Panc1 (cell line): ENCODE data around the gene TTC3. TPM values are rescaled to one million over a fixed set of nuclear protein-coding genes. Genes with fewer than 3 reads are reported as not detected.

Experiments used
- ATAC-seq: fragments of 200-7000 bp; cut with Tn5 transposase; 2 replicates; pipeline ENCODE4 v1.9.1; 2020; ENCODE audit warnings: mild to moderate bottlenecking, moderate library complexity
- BruUV-seq: library from RNA; stranded (reverse); fragments of 400-500 nt; replicated peaks from 2 replicates; lab custom pipeline; 2021; lab: Mats Ljungman, UMichigan
- CTCF ChIA-PET: fragments of 300-600 bp; sonication (Branson Sonifier 250); formaldehyde crosslinking; loops from one replicate; lab custom pipeline; 2022; ENCODE audit warnings: antibody characterized with exemption; lab: Charles Lee
- POLR2A ChIA-PET: fragments of 300-600 bp; sonication (Branson Sonifier 250); formaldehyde crosslinking; loops from one replicate; lab custom pipeline; 2022; ENCODE audit warnings: antibody characterized with exemption; lab: Charles Lee
- DNase-seq: peaks from one replicate; pipeline ENCODE4 v3.0.0-alpha.2; 2010; ENCODE audit warnings: low read depth, low spot score
- H3K27ac ChIP-seq: 2 replicates; pipeline ENCODE4 v1.5.1; 2011; ENCODE audit warnings: mild to moderate bottlenecking, low read length, inconsistent platforms
- H3K27me3 ChIP-seq: fragments of 200-500 bp; sonication (Bioruptor generic); 2 replicates; pipeline ENCODE4 v1.6.0; 2014; ENCODE audit warnings: low read length, inconsistent platforms; ENCODE audit not compliant: control insufficient read depth, insufficient read depth
- H3K36me3 ChIP-seq: fragments of 200-500 bp; sonication (Bioruptor generic); 2 replicates; pipeline ENCODE4 v1.5.1; 2014; ENCODE audit warnings: inconsistent platforms, mild to moderate bottlenecking, low read length, moderate library complexity; ENCODE audit not compliant: control insufficient read depth, insufficient read depth
- H3K4me1 ChIP-seq: 2 replicates; pipeline ENCODE4 v1.5.1; 2011; ENCODE audit warnings: inconsistent platforms, mild to moderate bottlenecking, low read length, moderate library complexity; ENCODE audit not compliant: control insufficient read depth, insufficient read depth
- H3K4me3 ChIP-seq, 2 experiments: 2 replicates each; pipeline ENCODE4 v1.5.1; 2011 to 2012; ENCODE audit warnings: low read depth in 2 of 2, low read length in 2 of 2, mild to moderate bottlenecking in 2 of 2, inconsistent platforms in 1 of 2, moderate library complexity in 1 of 2
- H3K9me3 ChIP-seq: fragments of 200-500 bp; sonication (Bioruptor generic); 2 replicates; pipeline ENCODE4 v1.5.1; 2014; ENCODE audit warnings: low read depth, mild to moderate bottlenecking, inconsistent platforms, low read length, moderate library complexity; ENCODE audit not compliant: control insufficient read depth, insufficient read depth
- CTCF ChIP-seq: fragments of 450-650 bp; IDR thresholded peaks from 2 replicates; pipeline ENCODE4 v1.5.1; 2017; ENCODE audit warnings: mild to moderate bottlenecking
- POLR2AphosphoS5 ChIP-seq: IDR thresholded peaks from 2 replicates; pipeline ENCODE4 v1.6.1; 2012; ENCODE audit warnings: mild to moderate bottlenecking, low read depth, low read length, moderate library complexity
- REST ChIP-seq, 2 experiments: IDR thresholded peaks; 2 replicates each; pipeline ENCODE4 v1.6.1; 2011 to 2012; ENCODE audit warnings: low read depth in 2 of 2, control low read depth in 1 of 2, low read length in 1 of 2, mild to moderate bottlenecking in 1 of 2, moderate library complexity in 1 of 2; ENCODE audit not compliant: insufficient read depth in 1 of 2
- SIN3A ChIP-seq: IDR thresholded peaks from 2 replicates; pipeline ENCODE4 v1.6.1; 2012; ENCODE audit warnings: low read depth, mild to moderate bottlenecking, low read length, moderate library complexity, borderline replicate concordance; ENCODE audit not compliant: insufficient read depth
- TCF7L2 ChIP-seq: IDR thresholded peaks from 2 replicates; pipeline ENCODE4 v1.6.1; 2011; ENCODE audit warnings: mild to moderate bottlenecking, low read depth, low read length, inconsistent platforms
- in situ Hi-C: cut with HindIII; loops from 2 replicates; pipeline ENCODE4 v1.10.0; 2016; ENCODE audit warnings: low sequenced_read_pairs, low pct_unique_long_range_greater_than_20kb
- intact Hi-C: fragments of 100-400 bp; cut with micrococcal nuclease; formaldehyde crosslinking; loops from one replicate; pipeline ENCODE4 v1.10.0; 2022; ENCODE audit not compliant: unreplicated experiment
- total RNA-seq: library from RNA; stranded (reverse); gene quantifications from one replicate; pipeline ENCODE4 v1.2.1, GENCODE V29; 2021; ENCODE audit not compliant: unreplicated experiment

TTC3 gene
- total RNA-seq, 1 experiment from 2014 or later, result 83.0 TPM

- intact Hi-C loops, result no loop called here
- no peak for TF ChIP-seq SIN3A
- TF ChIP-seq CTCF, result no peak
- no peak for TF ChIP-seq POLR2AphosphoS5
- no peak for TF ChIP-seq REST (IDR thresholded peaks at IDR 0.05; ENCODE audit: insufficient read depth in 1 of 2, low read depth in 2 of 2, low read length in 1 of 2)
These were observed 113.9 kb downstream of the TTC3 start for GRCh38 chr21:37186983-37187382.

GRCh38 chr21:37188825-37189224 lies 115.8 kb downstream of the TTC3 start:
- no peak for TF ChIP-seq CTCF
- H3K36me3 ChIP-seq, result peaks cover 6% of the 10 kb centered on the region
- H3K27me3 ChIP-seq, result no peaks in the 10 kb centered on the region
- BruUV-seq, result no TSS peak
- H3K27ac ChIP-seq, result no peak overlapping the region
- DNase-seq, result no peak
- CTCF ChIA-PET, result no interaction called here
- no peaks in the 10 kb centered on the region for H3K9me3 ChIP-seq
- intact Hi-C loops, result no loop called here
- H3K4me3 ChIP-seq, result no peak overlapping the region
- no peaks in the 10 kb centered on the region for H3K4me1 ChIP-seq
- POLR2A ChIA-PET, result no interaction called here
- in situ Hi-C loops, result no loop called here
- no peak for ATAC-seq

More at GRCh38 chr21:37186983-37187382, 113.9 kb downstream of the TTC3 start:
- no peak overlapping the region for H3K4me3 ChIP-seq
- ChIA-PET CTCF (no interaction called here), POLR2A (no interaction called here)
- H3K27ac ChIP-seq, result no peak overlapping the region
- no peaks in the 10 kb centered on the region for H3K27me3 ChIP-seq
- BruUV-seq, result no TSS peak
- ATAC-seq, result no peak
- DNase-seq, result no peak
- H3K9me3 ChIP-seq, result no peaks in the 10 kb centered on the region
- no peaks in the 10 kb centered on the region for H3K4me1 ChIP-seq
- peaks cover 7% of the 10 kb centered on the region for H3K36me3 ChIP-seq
- in situ Hi-C loops, result no loop called here

DNA sequence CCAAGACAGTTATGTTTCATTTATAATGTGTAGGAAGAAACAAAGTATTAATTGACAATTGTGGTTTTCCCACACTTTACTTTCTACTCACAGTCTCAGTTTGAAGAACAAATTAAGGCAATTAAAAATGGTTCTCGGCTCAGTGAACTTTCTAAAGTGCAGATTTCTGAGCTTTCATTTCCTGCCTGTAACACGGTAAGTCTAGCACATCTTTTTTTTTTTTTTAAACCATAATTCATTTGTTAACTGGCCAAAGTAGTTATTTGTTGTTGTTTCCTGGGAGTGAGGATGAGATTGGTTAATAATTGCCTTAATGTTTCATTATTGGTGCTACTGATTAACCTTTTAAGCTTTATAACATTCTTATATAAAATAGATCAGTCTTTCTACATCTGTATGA lies 119.0 kb downstream of the TTC3 start:
- ChIA-PET CTCF (no interaction called here), POLR2A (no interaction called here)
- Histone ChIP-seq H3K4me3 (no peak overlapping the region), H3K4me1 (no peaks in the 10 kb centered on the region), H3K27me3 (no peaks in the 10 kb centered on the region), H3K9me3 (no peaks in the 10 kb centered on the region), H3K36me3 (peaks cover 6% of the 10 kb centered on the region), H3K27ac (no peak overlapping the region)
- in situ Hi-C loops (no loop called here), intact Hi-C loops (no loop called here)
- DNase-seq (no peak), ATAC-seq (no peak)
- no peak for TF ChIP-seq TCF7L2
- TF ChIP-seq SIN3A, result no peak
- no peak for TF ChIP-seq REST (IDR thresholded peaks at IDR 0.05; ENCODE audit: insufficient read depth in 1 of 2, low read depth in 2 of 2, low read length in 1 of 2)
- BruUV-seq, result no TSS peak
